CD4-positive, alpha-beta T cell treated with Interleukin-4 for 4 hours (primary cell): ENCODE results near the gene SLC48A1.

ENCODE experiments used
- DNase-seq: peaks from one replicate; pipeline ENCODE4 v3.0.0-alpha.2; 2020

Gene SLC48A1

GRCh38 chr12:47773062-47773857 is at the start of gene SLC48A1:
Gene SLC48A1, plus strand, starts transcription at chr12:47773238. Its CDS starts 67 bp downstream, at chr12:47773305.
- peak; percentile 66 for DNase-seq

- DNase-seq: no peak
Measured at GRCh38 chr12:47725091-47725772, 47.8 kb upstream of the SLC48A1 start, which contains the start of gene ENDOU. Gene ENDOU, minus strand, starts transcription at chr12:47725490. Its CDS starts 77 bp downstream, at chr12:47725413.

GRCh38 chr12:47725893-47726292 is 47.1 kb upstream of the SLC48A1 start:
- DNase-seq: no peak

GRCh38 chr12:47729233-47729632 is 43.8 kb upstream of the SLC48A1 start:
- DNase-seq: no peak

- no peak for DNase-seq
Measured at GRCh38 chr12:47730341-47730744, 42.7 kb upstream of the SLC48A1 start.

GRCh38 chr12:47731723-47732122 is 41.3 kb upstream of the SLC48A1 start:
- DNase-seq: no peak

GRCh38 chr12:47732504-47732903 is 40.5 kb upstream of the SLC48A1 start:
- no peak for DNase-seq

GRCh38 chr12:47733142-47733541 is 39.9 kb upstream of the SLC48A1 start:
- no peak for DNase-seq

GRCh38 chr12:47734725-47735480 is 38.1 kb upstream of the SLC48A1 start:
- no peak for DNase-seq

GRCh38 chr12:47735649-47736048 is 37.4 kb upstream of the SLC48A1 start:
- no peak for DNase-seq

GRCh38 chr12:47736216-47736615 is 36.8 kb upstream of the SLC48A1 start:
- DNase-seq: no peak

GRCh38 chr12:47736877-47737676 is 36.0 kb upstream of the SLC48A1 start:
- DNase-seq: no peak

- no peak for DNase-seq
Measured at GRCh38 chr12:47737936-47738594, 35.0 kb upstream of the SLC48A1 start.

GRCh38 chr12:47739297-47739696 is 33.7 kb upstream of the SLC48A1 start:
- no peak for DNase-seq

- no peak for DNase-seq
Measured at GRCh38 chr12:47739979-47740378, 33.1 kb upstream of the SLC48A1 start.

- DNase-seq: no peak
Measured at GRCh38 chr12:47740606-47741339, 32.3 kb upstream of the SLC48A1 start.

GRCh38 chr12:47741340-47741703 is 31.7 kb upstream of the SLC48A1 start:
- DNase-seq: peak; percentile 78

- peak; percentile 65 for DNase-seq
Measured at GRCh38 chr12:47742253-47742825, 30.7 kb upstream of the SLC48A1 start.

- DNase-seq: no peak
Measured at GRCh38 chr12:47743311-47743860, 29.7 kb upstream of the SLC48A1 start.

- DNase-seq: peak; percentile 63
Measured at GRCh38 chr12:47744005-47744651, 28.9 kb upstream of the SLC48A1 start.
